Nephron progenitor cell (in vitro differentiated cells): ENCODE results near the gene MAN2B2.

ENCODE experiments used
- DNase-seq: peaks from one replicate; pipeline ENCODE4 v3.0.0; 2021
- H3K27ac Mint-ChIP-seq: 2 replicates; pipeline ENCODE4 v1.8.0; 2021; ENCODE audit warnings: mild to moderate bottlenecking, moderate library complexity, mixed read lengths
- H3K27me3 Mint-ChIP-seq: 2 replicates; pipeline ENCODE4 v1.8.0; 2021; ENCODE audit warnings: mild to moderate bottlenecking, low read depth, mixed read lengths; ENCODE audit not compliant: poor library complexity
- H3K36me3 Mint-ChIP-seq: 2 replicates; pipeline ENCODE4 v1.8.0; 2021; ENCODE audit warnings: low read depth, mixed read lengths
- H3K4me1 Mint-ChIP-seq: 2 replicates; pipeline ENCODE4 v1.8.0; 2021; ENCODE audit warnings: mixed read lengths
- H3K4me3 Mint-ChIP-seq: 2 replicates; pipeline ENCODE4 v1.8.0; 2021; ENCODE audit warnings: mild to moderate bottlenecking, moderate library complexity, mixed read lengths
- H3K9me3 Mint-ChIP-seq: 2 replicates; pipeline ENCODE4 v1.8.0; 2021; ENCODE audit warnings: mild to moderate bottlenecking, moderate library complexity, mixed read lengths
- CTCF ChIP-seq: fragments of 200-600 bp; sonication (generic); IDR thresholded peaks from 2 replicates; pipeline ENCODE4 v1.5.0; 2021; ENCODE audit warnings: antibody characterized with exemption

The MAN2B2 gene

GRCh38 chr4:6620296-6620695 is 45.3 kb downstream of the MAN2B2 start:
- peaks cover 3% of the 10 kb centered on the region for H3K4me1 Mint-ChIP-seq
- H3K9me3 Mint-ChIP-seq = no peaks in the 10 kb centered on the region
- no peaks in the 10 kb centered on the region for H3K27me3 Mint-ChIP-seq
- DNase-seq = no peak
- TF ChIP-seq CTCF = no peak
- H3K36me3 Mint-ChIP-seq = peaks cover 27% of the 10 kb centered on the region
- H3K4me3 Mint-ChIP-seq = no peak overlapping the region
- H3K27ac Mint-ChIP-seq = no peak overlapping the region

GRCh38 chr4:6620891-6621555 is 46.0 kb downstream of the MAN2B2 start:
- H3K27me3 Mint-ChIP-seq = no peaks in the 10 kb centered on the region
- no peak overlapping the region for H3K27ac Mint-ChIP-seq
- peaks cover 26% of the 10 kb centered on the region for H3K36me3 Mint-ChIP-seq
- TF ChIP-seq CTCF = no peak
- H3K9me3 Mint-ChIP-seq = no peaks in the 10 kb centered on the region
- no peak overlapping the region for H3K4me3 Mint-ChIP-seq
- no peak for DNase-seq
- H3K4me1 Mint-ChIP-seq = peaks cover 6% of the 10 kb centered on the region

- H3K36me3 Mint-ChIP-seq = peaks cover 21% of the 10 kb centered on the region
- H3K4me1 Mint-ChIP-seq = peaks cover 6% of the 10 kb centered on the region
- no peak for TF ChIP-seq CTCF
- no peak overlapping the region for H3K27ac Mint-ChIP-seq
- DNase-seq = no peak
- no peaks in the 10 kb centered on the region for H3K27me3 Mint-ChIP-seq
- no peaks in the 10 kb centered on the region for H3K9me3 Mint-ChIP-seq
- no peak overlapping the region for H3K4me3 Mint-ChIP-seq
Observed at GRCh38 chr4:6621556-6621927, 46.6 kb downstream of the MAN2B2 start.

- no peak for TF ChIP-seq CTCF
- peaks cover 13% of the 10 kb centered on the region for H3K36me3 Mint-ChIP-seq
- H3K27ac Mint-ChIP-seq = no peak overlapping the region
- no peaks in the 10 kb centered on the region for H3K27me3 Mint-ChIP-seq
- no peaks in the 10 kb centered on the region for H3K9me3 Mint-ChIP-seq
- DNase-seq = no peak
- peaks cover 6% of the 10 kb centered on the region for H3K4me1 Mint-ChIP-seq
- no peak overlapping the region for H3K4me3 Mint-ChIP-seq
Observed at GRCh38 chr4:6622744-6623143, 47.8 kb downstream of the MAN2B2 start.

GRCh38 chr4:6625256-6625655 is 50.3 kb downstream of the MAN2B2 start:
- no peak overlapping the region for H3K27ac Mint-ChIP-seq
- peaks cover under 1% of the 10 kb centered on the region for H3K27me3 Mint-ChIP-seq
- no peak overlapping the region for H3K4me3 Mint-ChIP-seq
- H3K36me3 Mint-ChIP-seq = peaks cover 4% of the 10 kb centered on the region
- H3K4me1 Mint-ChIP-seq = peaks cover 6% of the 10 kb centered on the region
- TF ChIP-seq CTCF = no peak
- DNase-seq = no peak
- no peaks in the 10 kb centered on the region for H3K9me3 Mint-ChIP-seq

GRCh38 chr4:6626066-6626465 is 51.1 kb downstream of the MAN2B2 start:
- peaks cover 4% of the 10 kb centered on the region for H3K36me3 Mint-ChIP-seq
- peaks cover 3% of the 10 kb centered on the region for H3K27me3 Mint-ChIP-seq
- no peak overlapping the region for H3K27ac Mint-ChIP-seq
- no peak overlapping the region for H3K4me3 Mint-ChIP-seq
- no peak for TF ChIP-seq CTCF
- DNase-seq = no peak
- peaks cover 6% of the 10 kb centered on the region for H3K4me1 Mint-ChIP-seq
- no peaks in the 10 kb centered on the region for H3K9me3 Mint-ChIP-seq
